ENCODE measurements around the gene ANKRD30A.

ANKRD30A gene

GRCh38 chr10:37263304-37263703, 137.9 kb downstream of the ANKRD30A start:
- no peak overlapping the region for H3K4me3 ChIP-seq (ENCODE audit: low read depth, low read length)
- DNase-seq (ENCODE audit: low read depth), result no peak
- TF ChIP-seq CTCF (IDR thresholded peaks at IDR 0.05; ENCODE audit: insufficient read depth, low read depth, low read length, missing control alignments), result no peak

GRCh38 chr10:37268266-37268665, 142.9 kb downstream of the ANKRD30A start:
- H3K4me3 ChIP-seq (ENCODE audit: low read depth, low read length), result no peak overlapping the region
- no peak for TF ChIP-seq CTCF (IDR thresholded peaks at IDR 0.05; ENCODE audit: insufficient read depth, low read depth, low read length, missing control alignments)
- no peak for DNase-seq (ENCODE audit: low read depth)

- no peak for DNase-seq (ENCODE audit: low read depth)
- no peak overlapping the region for H3K4me3 ChIP-seq (ENCODE audit: low read depth, low read length)
- TF ChIP-seq CTCF (IDR thresholded peaks at IDR 0.05; ENCODE audit: insufficient read depth, low read depth, low read length, missing control alignments), result no peak
Observed at GRCh38 chr10:37269554-37270256, 144.3 kb downstream of the ANKRD30A start.

GRCh38 chr10:37275216-37275777, 149.9 kb downstream of the ANKRD30A start:
- no peak overlapping the region for H3K4me3 ChIP-seq (ENCODE audit: low read depth, low read length)
- TF ChIP-seq CTCF (IDR thresholded peaks at IDR 0.05; ENCODE audit: insufficient read depth, low read depth, low read length, missing control alignments), result no peak
- no peak for DNase-seq (ENCODE audit: low read depth)

GRCh38 chr10:37285063-37285462, 159.7 kb downstream of the ANKRD30A start:
- no peak for DNase-seq (ENCODE audit: low read depth)
- H3K4me3 ChIP-seq (ENCODE audit: low read depth, low read length), result no peak overlapping the region
- no peak for TF ChIP-seq CTCF (IDR thresholded peaks at IDR 0.05; ENCODE audit: insufficient read depth, low read depth, low read length, missing control alignments)

GRCh38 chr10:37289833-37290464, 164.6 kb downstream of the ANKRD30A start:
- TF ChIP-seq CTCF (IDR thresholded peaks at IDR 0.05; ENCODE audit: insufficient read depth, low read depth, low read length, missing control alignments), result no peak

More at GRCh38 chr10:37289833-37290464, 164.6 kb downstream of the ANKRD30A start:
- no peak for DNase-seq (ENCODE audit: low read depth)
- H3K4me3 ChIP-seq (ENCODE audit: low read depth, low read length), result no peak overlapping the region

Data from GM12865 (cell line).